ENCODE results near the gene TTC9B. TPM values are rescaled to one million over a fixed set of nuclear protein-coding genes. Genes with fewer than 3 reads are reported as not detected.

TTC9B gene
- total and polyA plus RNA-seq, 11 donors: not detected

DNA sequence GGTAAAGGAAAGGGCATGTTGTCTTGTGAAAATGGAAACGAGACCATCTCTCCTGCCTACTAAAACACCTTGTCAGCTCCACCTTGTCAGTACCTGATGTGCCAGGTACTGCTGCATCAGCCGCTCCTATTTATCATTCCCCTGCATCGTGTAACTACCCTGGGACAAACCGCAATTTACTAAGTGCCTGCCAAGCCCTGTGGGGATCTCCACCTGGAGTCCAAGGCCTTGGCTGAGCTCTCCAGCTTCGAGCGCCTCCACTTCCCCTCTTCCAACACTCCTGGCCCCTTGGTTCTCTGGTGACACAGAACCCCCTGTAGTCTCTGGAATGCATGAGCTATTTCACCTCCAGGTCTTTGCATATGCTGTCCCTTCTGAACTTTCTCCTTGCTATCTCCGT, 34.2 kb upstream of the TTC9B start:
- Histone ChIP-seq H3K4me1 (peaks cover 0 to 32% (median 1%) of the 10 kb centered on the region in 12 donors), H3K27me3 (no peaks in the 10 kb centered on the region), H3K9me3 (no peaks in the 10 kb centered on the region), H3K4me3 (no peak overlapping the region), H3K36me3 (peaks cover 0 to 80% (median 56%) of the 10 kb centered on the region in 9 donors), H3K27ac (no peak overlapping the region)
- TF ChIP-seq, protein P1, sequence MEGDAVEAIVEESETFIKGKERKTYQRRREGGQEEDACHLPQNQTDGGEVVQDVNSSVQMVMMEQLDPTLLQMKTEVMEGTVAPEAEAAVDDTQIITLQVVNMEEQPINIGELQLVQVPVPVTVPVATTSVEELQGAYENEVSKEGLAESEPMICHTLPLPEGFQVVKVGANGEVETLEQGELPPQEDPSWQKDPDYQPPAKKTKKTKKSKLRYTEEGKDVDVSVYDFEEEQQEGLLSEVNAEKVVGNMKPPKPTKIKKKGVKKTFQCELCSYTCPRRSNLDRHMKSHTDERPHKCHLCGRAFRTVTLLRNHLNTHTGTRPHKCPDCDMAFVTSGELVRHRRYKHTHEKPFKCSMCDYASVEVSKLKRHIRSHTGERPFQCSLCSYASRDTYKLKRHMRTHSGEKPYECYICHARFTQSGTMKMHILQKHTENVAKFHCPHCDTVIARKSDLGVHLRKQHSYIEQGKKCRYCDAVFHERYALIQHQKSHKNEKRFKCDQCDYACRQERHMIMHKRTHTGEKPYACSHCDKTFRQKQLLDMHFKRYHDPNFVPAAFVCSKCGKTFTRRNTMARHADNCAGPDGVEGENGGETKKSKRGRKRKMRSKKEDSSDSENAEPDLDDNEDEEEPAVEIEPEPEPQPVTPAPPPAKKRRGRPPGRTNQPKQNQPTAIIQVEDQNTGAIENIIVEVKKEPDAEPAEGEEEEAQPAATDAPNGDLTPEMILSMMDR (IDR thresholded peaks at IDR 0.05): no peak
- TF ChIP-seq POLR2A (IDR thresholded peaks at IDR 0.05): no peak
- 69 to 81% (median 79%) methylated on average over 7 of the region's 7 CpGs for WGBS, 4 donors
- ATAC-seq (no peak), DNase-seq (peak in 1 of 5 donors; percentile 3)
- intact Hi-C loops (cut with DNase I): no loop called here

DNA sequence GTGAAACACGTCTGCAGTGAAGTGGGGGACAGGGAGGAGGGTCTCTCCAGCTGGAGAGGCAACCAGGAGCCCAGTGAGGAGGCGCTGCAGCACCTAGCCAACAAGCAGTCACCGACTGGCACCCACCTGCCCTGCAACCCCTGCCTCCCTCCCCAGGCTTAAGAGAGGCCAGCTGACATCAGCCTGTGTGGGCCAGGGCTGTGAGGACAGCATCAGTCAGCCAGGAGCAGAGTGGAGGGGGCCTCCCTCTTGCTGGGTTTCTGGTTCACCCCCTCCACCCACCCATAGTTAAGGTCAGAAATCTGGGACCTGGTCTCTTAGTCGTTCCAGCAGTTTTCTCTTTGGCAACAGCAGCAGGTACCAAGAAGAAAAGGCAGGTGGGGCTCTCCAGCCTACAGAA, 33.8 kb upstream of the TTC9B start:
- ATAC-seq (no peak), DNase-seq (peak in 1 of 5 donors; percentile 46)
- Histone ChIP-seq H3K27ac (no peak overlapping the region), H3K4me3 (no peak overlapping the region), H3K27me3 (no peaks in the 10 kb centered on the region), H3K36me3 (peaks cover 0 to 77% (median 56%) of the 10 kb centered on the region in 9 donors), H3K9me3 (no peaks in the 10 kb centered on the region), H3K4me1 (peaks cover 0 to 32% (median 1%) of the 10 kb centered on the region in 12 donors)
- TF ChIP-seq, protein P1 (IDR thresholded peaks at IDR 0.05): no peak
- TF ChIP-seq POLR2A (IDR thresholded peaks at IDR 0.05): no peak
- intact Hi-C loops (cut with DNase I): no loop called here
- 73 to 79% (median 75%) methylated on average over 4 of the region's 4 CpGs for WGBS, 4 donors

DNA sequence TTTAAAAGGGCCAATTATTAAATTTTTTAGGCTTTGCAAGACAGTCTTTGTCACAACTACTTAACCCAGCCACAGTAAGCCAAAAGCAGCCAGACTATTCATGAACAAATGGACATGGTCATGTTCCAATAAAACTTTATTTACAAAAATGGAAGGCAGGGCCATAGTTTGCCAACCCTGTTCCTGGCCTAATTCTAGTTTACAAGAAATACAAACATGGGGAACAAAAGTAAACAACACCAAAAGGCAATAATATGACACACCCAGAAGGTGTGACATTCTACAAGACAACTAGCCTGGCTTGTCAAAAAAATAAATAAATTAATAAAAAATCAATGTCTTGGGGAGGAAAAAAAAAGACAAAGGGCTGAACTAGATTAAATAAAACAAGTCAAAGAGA, 33.1 kb upstream of the TTC9B start:
- H3K4me3 ChIP-seq: no peak overlapping the region
- H3K36me3 ChIP-seq: peaks cover 0 to 70% (median 50%) of the 10 kb centered on the region in 9 donors
- ATAC-seq (no peak), DNase-seq (no peak)
- H3K9me3 ChIP-seq: no peaks in the 10 kb centered on the region
- H3K27ac ChIP-seq: no peak overlapping the region
- H3K4me1 ChIP-seq: peaks cover 0 to 29% (median 1%) of the 10 kb centered on the region in 12 donors
- TF ChIP-seq POLR2A (IDR thresholded peaks at IDR 0.05): no peak
- TF ChIP-seq, protein P1 (IDR thresholded peaks at IDR 0.05): no peak
- intact Hi-C loops (cut with DNase I): no loop called here
- no peaks in the 10 kb centered on the region for H3K27me3 ChIP-seq

DNA sequence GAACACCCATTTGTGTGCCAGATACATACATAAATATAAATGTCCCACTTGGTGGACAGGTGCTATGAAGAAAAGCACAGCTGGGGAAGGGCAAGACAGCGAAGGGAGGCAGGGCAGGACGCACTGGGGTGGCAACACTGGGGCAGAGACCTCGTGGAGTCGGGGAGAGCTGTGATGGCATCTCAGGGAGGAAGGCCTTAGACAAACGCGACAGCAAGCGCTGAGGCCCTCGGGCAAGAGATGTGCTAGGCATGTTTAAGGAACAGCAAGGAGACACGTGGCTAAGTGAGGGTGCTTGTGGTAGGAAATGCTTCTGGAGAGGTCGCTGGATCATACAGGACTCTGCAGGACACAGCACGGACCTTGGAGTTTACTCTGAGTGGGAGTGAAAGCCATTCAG, 31.6 kb upstream of the TTC9B start:
- Histone ChIP-seq H3K4me3 (no peak overlapping the region), H3K4me1 (peaks cover 0 to 40% (median 7%) of the 10 kb centered on the region in 12 donors), H3K36me3 (peaks cover 0 to 55% (median 36%) of the 10 kb centered on the region in 9 donors), H3K27ac (no peak overlapping the region), H3K27me3 (no peaks in the 10 kb centered on the region), H3K9me3 (no peaks in the 10 kb centered on the region)
- ATAC-seq (no peak), DNase-seq (peak in 1 of 5 donors; percentile 27)
- TF ChIP-seq, protein P1 (IDR thresholded peaks at IDR 0.05): no peak
- WGBS, 4 donors: 89 to 92% (median 90%) methylated on average over 11 of the region's 11 CpGs
- intact Hi-C loops (cut with DNase I): no loop called here

Measured in heart left ventricle (tissue), 16 donors.